ENCODE results near the gene MAP4K1.
A peak's percentile ranks its signal among the peaks of the same experiment; 100 is the strongest.
"Not testable (repeated sequence)": the region's sequence is repeated elsewhere in the genome, so short reads cannot be mapped to it uniquely, and the experiment has no call there.

The MAP4K1 gene

DNA sequence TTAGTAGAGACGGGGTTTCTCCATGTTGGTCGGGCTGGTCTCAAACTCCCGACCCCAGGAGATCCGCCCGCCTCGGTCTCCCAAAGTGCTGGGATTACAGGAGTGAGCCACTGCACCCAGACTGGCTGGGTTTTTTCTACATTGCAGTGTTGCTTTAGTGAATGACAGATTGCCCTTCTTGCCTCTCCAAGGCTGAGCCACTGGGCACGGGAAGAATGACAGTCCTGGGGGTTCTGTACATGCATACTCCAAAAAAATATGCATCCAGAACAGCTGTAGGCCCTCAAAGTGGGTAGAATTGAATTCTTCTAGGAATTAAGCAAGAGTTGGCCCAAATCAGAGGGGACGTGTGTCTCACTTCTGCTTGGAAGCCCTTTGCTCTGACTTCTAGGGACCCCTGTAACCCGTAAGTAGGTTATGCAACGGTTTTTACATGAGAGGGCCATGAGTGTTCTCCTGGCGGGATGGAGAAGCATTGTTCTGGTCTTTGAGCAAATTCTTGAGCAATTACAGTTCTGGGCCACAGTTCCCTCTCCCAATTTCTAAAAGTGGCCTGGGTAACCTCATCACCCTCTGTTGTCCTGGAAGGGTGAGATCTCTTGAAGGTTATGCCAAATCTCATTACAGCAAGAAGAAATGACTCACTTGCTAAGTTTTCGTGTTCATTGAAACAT, 33.3 kb upstream of the MAP4K1 start:
- no peak for DNase-seq

DNA sequence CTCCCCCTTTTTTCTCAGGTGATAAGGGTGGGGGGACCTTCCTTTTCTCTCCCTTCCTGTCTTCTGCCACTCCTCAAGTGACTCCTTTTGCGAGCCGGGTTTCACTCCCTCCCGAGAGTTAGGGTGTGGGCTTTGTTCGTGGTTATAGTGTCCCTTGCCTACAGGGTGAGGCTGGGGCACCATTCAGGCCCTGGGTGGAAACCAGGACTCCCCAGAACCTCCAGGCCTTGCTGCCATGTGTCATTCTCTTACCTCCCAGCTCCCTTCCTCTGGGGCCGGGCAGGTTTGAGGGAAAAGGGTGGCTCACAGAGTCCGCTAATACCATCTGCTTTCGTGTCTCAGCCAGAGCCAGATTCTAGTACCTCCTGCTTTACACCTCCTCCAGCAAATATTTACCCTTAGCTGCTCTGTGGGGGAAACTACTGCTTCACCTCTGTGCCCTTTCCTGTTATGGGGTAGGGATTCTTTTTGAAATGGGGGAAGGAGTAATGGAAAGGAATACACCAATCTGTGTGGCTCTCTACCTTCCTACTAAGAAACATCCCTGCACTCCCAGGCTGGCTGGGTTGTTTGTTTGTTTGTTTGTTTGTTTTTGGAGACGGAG, 32.5 kb upstream of the MAP4K1 start:
- no peak for DNase-seq

DNA sequence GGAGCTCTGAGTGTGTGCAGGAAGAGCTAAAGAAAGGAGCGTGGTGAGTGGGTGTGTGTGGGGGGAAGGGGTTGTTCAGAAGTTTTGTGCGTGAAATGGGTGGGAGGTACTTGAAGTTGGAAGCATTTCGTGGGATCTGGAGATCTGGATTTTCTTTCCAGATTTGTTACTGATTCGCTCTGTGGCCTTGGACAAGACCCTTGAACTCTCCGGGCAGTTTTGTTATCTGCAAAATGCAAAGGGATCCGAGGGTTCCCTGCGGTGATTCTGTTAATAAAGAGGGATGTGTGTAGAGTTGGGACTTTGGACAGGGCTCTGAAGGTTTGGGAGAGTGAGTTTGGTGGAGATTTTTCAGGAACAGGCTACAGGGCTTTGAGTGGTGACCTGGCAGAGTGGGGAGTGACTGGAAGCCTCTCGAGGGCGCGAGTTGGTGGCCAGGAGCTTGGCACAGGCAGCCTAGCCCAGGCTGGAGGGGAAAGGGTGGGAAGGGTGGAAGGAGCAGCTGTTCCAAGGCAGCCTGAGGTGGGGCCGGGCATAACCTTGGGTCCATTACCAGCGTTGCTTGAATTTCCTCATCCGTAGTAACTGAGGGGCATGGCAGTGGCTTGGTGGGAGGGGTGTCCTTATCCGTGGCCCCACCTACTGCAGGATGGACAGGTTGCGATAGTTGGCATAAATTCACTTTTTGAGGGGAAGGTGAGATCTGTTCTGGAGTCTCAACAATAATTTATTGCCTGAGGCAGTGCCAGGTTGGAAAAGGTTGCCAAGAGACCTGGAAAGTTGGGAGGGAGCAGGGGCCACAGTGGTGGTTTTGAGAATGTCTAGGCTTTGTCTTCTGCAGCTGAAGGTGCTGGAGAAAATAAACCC, 31.8 kb upstream of the MAP4K1 start:
- DNase-seq = no peak

DNA sequence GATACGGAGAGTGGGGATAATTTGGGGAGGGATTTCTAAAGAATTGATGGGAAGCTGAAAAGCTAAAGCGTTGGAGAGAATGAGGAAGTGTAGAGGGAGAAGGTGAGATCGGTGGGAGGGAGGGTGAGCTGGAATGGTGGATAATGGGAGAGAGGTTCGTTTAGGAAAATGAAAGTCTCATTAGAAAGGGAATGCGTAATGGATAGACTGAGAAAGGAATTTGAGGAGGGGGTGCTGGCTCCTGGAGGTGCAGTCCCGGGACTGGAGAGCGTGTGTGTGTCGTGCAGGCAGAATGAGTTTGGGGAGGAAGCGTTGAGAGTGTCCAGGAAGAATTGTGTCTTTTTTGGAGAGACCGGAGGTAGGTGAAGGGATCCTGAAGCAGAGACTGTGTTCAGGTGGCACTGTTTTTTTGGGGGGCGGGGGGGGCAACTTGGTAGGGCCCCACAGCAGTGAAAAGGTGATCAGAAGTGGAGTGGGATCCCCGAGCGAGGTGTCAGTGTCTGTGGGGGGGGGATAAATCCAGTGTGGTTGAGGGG, 31.1 kb upstream of the MAP4K1 start:
- DNase-seq = no peak

DNA sequence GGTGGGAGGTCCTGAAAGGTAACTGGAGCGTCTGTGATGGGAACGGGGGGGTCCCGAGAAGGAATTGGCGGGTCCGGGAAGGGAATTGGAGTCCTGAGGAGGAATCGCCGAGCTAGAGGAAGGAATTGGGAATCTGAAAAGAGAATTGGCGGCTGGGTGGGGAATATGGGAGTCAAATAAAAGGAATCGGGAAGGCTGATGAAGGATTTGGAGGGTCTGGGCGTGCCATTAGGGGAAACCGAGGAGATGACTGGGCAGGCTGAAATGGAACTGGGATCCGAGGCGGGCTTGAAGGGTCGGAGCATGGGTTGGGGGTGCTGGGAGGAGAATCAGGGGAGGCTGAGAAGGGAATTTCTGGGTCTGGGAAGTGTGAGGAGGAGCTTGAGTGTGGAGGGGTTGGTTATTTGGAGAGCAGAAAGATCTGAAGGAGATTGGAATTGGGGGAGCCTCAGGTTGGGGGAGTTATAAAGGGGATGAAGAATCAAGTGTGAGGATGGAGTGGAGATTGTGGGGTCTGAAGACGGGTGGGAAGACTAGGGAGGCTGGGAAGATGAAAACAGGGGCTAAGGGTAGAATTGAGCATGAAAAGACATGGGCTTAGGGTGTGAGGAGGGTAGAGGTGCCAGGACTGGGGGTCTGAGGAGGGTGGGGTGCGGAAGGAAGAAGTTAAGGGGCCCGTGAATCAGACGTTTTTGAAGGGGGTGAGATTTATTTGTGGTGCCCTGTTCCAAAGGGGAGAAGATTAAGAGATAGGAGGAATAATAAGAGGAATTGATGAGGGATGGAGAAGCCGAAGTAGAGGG, 30.4 kb upstream of the MAP4K1 start:
- DNase-seq = no peak

DNA sequence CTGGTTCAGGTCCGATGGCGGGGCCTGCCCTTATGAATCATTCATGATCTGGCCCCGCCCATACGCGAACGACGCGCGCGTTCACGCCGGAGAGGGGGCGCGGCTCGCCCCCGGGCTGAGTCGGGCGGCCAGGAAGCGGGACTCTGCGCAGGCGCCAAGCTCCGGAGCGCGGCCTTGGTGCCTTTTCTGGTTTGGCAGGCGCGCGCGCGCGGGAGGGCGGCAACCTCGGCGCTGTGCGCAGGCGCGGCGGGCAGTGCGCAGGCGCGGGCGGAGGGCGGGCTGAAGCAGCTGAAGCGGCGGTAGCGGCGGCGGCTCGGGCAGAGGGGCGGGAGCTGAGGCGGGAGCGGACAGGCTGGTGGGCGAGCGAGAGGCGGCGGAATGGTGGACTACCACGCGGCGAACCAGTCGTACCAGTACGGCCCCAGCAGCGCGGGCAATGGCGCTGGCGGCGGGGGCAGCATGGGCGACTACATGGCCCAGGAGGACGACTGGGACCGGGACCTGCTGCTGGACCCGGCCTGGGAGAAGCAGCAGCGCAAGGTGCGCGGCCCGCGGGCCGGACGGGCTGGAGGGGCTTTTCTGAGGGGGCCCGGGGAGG, 29.7 kb upstream of the MAP4K1 start, which contains the start of gene ACTN4:
ACTN4 (plus strand) TSS at position 282 of the 598 bp plus-strand sequence; CDS start at position 379, 97 bp downstream.
- DNase-seq = peak; percentile 100

DNA sequence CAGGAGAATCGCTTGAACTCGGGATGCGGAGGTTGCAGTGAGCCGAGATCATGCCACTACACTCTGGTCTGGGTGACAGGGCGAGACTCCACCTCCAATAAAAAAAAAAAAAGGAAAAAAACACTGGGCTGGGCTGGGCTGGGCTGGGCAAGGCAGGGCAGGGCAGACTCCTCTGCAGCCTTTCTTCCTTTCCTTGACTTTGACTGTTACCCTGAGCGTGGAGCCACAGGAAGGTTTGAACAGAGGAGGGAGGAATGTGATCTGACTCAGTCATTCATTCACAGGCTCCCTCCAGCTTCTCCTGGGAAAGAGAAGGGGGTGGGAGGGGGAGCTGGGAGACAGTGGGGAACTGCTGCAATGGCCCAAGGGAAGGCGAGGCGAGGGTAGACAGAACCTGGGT, 27.0 kb upstream of the MAP4K1 start:
- DNase-seq = no peak

DNA sequence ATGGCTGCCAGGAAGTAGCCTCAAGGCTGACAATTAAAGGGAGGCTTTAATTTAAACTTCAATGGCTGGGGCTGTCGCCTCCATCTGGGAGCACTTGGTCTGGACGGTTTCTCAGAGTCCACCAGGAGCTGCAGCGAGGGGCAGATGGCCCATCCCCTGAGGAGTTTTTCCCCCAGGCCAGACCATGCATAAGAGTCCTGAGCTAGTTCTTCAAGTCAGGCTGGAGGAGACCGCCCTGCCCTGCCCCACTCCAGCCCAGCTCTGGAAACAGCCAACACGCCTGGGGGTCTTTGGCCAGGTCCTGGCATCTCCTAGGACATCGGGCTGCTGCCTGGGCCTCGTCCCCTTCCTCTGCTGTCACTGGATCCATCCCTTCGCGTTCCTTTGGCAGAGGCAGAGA, 24.4 kb upstream of the MAP4K1 start:
- DNase-seq = no peak

DNA sequence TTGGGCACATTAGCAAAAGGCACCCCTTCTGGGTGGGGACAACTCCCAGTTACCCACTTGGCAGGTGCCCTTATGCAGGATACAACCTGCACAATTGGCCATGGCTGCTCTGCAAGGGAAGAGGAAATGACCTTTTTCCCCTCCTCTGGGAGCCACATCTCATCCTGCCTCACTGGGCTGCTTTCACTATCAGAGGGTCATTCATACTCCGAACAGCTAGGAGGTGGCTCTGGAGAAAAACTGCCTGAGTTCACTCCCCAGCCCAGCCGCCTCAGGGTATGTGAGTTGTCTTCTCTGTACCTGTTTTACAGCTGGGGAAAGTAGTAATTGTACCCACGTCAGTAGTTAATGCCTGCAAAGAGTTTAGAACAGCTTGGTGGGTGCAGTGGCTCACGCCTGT, 22.6 kb upstream of the MAP4K1 start:
- DNase-seq = no peak

DNA sequence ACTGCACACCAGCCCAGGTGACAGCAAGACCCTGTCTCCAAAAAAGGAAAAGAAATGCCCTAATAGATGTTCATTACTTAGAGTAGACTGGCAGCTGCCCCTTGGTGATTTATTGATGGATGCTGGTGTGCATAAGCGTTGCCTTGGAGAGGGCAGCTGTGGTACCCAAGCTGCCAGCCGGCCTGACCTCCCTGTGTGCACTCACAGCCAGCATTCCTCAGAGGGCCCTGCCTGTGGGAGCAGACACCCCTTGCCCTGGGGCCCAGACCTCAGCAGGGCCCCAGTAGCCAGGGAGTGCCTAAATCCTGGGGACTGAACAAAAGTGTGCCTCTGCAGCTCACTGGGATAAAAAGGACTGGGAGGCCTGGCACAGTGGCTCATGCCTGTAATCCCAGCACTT, 21.9 kb upstream of the MAP4K1 start:
- no peak for DNase-seq

DNA sequence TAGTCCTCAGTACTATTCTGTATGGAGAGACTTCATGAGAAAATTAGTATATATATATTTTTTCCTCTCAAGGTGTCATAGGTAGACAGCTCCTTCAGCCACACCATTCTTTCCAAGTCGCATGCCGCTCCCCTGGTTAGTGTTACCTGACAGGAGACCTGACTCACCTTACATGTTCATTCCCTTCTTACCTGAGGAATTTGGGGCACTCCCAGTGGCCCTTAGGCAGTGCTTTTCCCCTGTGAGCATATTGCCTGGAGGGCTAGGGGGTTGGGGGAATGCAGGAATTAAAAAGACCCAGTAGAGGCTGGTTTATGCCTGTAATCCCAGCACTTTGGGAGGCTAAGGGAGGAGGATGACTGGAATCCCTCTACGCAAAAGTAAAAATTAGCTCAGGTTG, 20.7 kb upstream of the MAP4K1 start:
- DNase-seq = no peak

DNA sequence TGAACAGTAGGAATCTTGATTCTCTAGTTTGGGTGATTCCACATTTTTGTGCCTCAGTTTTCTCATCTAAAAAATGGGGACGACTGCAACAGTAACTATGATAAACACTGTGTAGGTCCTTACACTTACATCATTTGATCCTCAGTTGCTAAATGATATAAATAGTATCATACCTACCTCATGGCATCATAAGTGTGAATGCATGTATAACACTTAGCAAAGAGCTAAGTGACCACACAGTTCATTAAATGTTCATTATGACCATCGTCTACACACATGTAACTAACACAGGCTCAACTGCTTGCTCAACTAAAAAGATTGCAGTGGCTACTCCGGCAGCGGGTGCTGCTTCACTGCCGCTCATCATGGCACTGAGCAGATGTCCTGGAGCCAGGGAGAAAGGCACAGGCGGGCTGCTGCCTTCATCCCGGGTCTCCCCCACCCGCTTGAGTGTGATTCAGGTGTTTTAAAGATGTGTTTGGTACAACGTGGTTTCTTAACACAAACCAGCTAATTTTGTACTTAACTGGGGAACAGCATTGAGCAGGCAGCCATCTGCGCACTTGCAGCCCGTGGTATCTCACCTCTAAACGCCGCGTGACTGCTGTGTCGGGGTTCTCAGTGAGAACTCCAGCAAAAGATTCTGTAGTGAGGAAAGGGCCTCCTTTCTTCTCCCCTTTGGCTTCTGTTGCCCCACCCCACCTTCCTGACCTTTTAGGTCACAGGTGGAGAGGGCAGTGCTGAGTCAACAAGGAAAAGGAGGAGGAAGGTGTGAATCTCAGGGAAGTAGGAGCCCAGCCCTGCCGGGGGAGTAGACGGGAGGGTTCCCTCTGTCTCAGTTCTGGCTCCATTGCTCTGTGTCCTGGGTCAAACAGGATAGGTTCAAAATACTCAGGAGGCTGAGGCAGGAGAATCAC, 18.0 kb upstream of the MAP4K1 start:
- no peak for DNase-seq

DNA sequence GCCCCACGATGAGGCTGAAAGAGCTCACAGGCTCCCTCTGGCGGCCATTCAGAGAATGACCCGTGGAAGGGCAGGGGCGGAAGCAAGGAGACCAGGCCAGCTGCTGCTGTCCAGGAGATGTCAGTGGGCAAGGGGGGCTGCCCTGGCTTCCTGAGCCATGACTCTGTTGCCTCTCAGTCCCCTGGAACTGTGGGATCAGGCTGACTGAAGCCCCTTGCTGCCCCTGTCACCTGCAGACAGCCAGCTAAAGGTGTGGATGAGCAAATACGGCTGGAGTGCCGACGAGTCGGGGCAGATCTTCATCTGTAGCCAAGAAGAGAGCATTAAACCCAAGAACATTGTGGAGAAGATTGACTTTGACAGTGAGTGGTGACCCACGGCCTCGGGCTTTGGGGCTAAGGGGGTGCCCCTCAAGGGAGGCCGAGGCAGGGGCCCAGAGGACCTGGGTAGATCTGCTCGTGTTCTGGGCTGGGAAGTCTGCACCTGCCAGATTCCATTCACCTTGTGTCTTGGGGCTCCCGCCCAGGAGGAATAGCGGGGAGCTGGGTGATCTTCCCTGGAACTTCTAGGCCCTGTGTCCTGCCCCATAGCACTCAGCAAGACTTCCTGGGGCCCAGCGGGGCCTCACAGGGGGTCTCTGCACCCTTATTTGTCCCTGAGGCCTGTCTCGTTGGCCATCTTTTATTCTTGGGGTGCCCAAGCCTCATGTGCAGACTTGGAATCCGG, 17.2 kb upstream of the MAP4K1 start:
- DNase-seq = peak; percentile 70

DNA sequence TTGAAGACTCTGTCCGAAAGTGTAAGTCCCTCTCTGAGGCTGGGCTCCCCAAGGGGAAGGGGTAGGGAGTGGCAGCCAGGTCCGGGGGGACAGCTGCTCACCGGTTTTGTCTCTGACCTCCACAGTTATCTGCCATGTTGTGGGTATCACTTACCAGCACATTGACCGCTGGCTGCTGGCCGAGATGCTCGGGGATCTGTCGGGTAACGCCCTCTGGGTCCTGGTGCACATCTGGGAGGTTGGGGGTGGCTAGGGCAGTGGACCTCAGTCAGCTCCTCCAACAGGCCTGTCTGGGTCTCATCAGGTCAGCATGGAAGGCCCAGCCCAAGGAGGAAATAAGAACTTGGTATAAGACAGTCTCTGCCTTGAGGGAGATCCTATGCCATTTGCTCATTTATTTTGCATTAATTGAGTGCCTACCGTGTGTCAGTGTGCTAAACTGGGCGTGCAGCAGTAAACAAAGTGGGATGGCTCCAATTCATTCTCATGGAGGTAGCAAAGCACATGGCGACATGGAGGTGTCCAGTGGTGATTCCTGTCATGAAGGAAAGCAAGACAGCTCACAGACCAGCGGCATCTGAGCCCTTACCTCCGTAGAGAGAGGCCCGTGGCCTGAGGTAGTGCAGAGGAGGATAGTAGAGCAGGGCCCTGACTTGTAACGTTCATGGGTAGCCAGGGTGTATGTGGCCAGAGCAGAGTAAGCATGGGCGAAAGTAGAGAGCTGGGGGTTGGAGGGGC, 14.9 kb upstream of the MAP4K1 start:
- DNase-seq = no peak

DNA sequence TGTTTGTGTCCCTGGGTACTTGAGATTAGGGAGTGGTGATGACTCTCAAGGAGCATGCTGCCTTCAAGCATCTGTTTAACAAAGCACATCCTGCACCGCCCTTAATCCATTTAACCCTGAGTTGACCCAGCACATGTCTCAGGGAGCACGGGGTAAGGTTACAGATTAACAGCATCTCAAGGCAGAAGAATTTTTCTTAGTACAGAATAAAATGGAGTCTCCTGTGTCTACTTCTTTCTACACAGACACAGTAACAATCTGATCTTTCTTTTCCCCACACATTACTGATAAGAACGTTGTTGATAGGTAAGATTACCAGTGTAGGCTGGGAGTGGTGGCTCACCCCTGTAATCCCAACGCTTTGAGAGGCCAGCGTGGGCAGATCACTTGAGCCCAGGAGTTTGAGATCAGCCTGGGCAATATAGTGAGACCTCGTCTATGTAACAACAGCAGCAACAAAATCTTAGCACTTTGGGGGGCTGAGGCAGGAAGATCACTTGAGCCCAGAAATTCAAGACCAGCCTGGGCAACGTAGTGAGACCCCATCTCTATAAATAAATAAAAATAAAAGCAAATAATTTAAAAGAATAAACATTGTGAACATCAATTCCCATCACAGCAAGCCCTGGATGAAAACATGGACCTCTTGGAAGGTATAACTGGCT, 14.2 kb upstream of the MAP4K1 start:
- DNase-seq = not testable (repeated sequence)

DNA sequence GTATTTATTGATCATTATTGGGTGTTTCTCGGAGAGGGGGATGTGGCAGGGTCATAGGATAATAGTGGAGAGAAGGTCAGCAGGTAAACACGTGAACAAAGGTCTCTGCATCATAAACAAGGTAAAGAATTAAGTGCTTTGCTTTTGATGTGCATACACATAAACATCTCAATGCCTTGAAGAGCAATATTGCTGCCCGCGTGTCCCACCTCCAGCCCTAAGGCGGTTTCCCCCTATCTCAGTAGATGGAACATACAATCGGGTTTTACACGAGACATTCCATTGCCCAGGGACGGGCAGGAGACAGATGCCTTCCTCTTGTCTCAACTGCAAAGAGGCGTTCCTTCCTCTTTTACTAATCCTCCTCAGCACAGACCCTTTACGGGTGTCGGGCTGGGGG, 13.5 kb upstream of the MAP4K1 start:
- not testable (repeated sequence) for DNase-seq

DNA sequence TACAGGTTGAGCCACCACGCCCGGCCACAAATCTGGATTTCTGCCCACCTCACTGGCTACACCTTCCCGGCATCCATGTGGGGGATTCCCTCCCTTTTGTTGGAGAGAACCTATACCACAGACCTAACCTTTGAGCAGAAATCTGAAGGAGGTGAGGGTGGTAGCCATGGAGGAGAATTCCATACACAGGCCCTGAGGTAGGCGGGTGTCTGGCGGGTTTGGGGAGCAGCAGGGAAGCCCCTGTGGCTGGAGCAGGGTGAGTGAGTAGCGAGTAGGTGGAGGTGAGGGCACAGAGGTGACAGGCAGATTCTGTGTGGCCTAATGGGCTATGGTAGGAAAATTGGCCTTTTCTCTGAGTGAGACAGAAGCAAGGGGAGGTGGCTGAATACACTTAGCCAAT, 11.8 kb upstream of the MAP4K1 start:
- DNase-seq = no peak

DNA sequence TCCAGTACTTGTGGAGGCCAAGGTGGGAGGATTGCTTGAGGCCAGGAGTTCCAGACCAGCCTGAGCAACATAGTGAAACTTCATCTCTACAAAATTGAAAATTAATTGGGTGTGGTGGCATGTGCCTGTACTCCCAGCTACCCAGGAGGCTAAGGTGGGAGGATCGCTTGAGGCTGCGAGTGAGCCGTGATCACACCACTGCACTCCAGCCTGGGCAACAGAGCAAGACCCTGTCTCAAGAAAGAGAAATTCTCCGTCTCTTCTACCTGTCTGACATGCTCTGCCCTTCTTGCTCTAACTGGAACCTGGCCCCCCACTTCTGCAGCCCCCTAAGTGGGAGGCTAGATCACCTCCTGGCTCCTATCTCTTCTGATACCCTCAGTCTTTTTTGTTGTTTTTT, 8.6 kb upstream of the MAP4K1 start:
- no peak for DNase-seq

DNA sequence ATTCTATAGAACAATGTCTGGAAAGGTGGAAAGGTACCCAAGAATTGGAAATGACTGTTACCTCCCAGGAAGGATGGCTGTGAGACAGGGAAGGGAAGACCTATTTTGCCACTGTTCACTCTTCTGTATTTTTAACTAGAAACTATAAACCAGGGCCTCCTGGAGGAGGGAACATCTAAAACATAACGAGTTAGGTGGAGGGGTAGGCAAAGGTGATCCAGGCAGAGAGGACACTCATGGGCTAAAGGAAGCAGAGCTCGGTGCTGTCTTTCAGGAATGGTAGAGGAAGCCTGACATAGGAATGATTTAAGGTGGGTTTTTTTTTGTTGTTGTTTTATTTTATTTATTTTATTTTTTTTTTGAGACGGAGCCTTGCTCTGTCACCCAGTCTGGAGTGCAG, 7.1 kb upstream of the MAP4K1 start:
- DNase-seq = no peak

All from stimulated activated CD4-positive, alpha-beta T cell treated with anti-CD3 and anti-CD28 coated beads, Interleukin-12 subunit alpha, Interleukin-12 subunit beta, amount 100 ng/mL, for 4 hours (primary cell).